ENCODE data around the gene IL17A.

Gene IL17A

GRCh38 chr6:52217761-52218160 is 31.6 kb downstream of the IL17A start:
- DNase-seq = no peak

- DNase-seq = no peak
Observed at GRCh38 chr6:52221302-52221701, 35.1 kb downstream of the IL17A start.

GRCh38 chr6:52227495-52227894 is 41.3 kb downstream of the IL17A start:
- DNase-seq = no peak

- DNase-seq = no peak
Observed at GRCh38 chr6:52230685-52231084, 44.5 kb downstream of the IL17A start.

- no peak for DNase-seq
Observed at GRCh38 chr6:52231406-52232127, 45.4 kb downstream of the IL17A start.

- DNase-seq = no peak
Observed at GRCh38 chr6:52233005-52233404, 46.8 kb downstream of the IL17A start.

GRCh38 chr6:52233975-52234823 is 48.0 kb downstream of the IL17A start:
- DNase-seq = peak; percentile 12

Data from NCI-H2029 (cell line).